GM19023 (cell line): ENCODE data around the gene POTEI.
"Not testable (repeated sequence)": the region's sequence is repeated elsewhere in the genome, so short reads cannot be mapped to it uniquely, and the experiment has no call there.

Experiments
- ATAC-seq: cut with Tn5 transposase; IDR thresholded peaks from one replicate; pipeline ENCODE4 v1.9.1; 2021; ENCODE audit warnings: mild to moderate bottlenecking, moderate library complexity; ENCODE audit not compliant: unreplicated experiment

Gene POTEI

GRCh38 chr2:130491073-130491472 lies 18.1 kb downstream of the POTEI start:
- not testable (repeated sequence) for ATAC-seq

DNA sequence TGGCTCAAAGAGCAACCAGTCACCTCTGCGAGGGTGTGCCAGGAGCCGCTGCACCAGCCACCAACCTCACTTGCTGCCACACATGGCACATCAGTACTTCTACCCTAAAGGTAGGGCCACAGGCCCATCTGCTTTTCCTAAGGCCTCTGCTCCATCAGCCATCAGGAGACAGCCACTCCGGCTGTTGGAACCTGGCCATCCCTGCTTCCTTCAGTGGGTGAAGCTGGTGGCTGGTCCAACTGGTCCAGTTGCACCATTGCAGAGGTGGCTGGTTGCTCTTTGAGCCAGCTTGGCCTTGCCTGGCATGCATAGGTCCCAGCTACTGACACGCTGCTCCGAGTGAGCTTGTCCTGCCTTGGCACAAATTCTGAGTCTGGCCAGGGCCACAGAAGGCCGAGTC lies 53.7 kb downstream of the POTEI start:
- not testable (repeated sequence) for ATAC-seq

- ATAC-seq, result not testable (repeated sequence)
Observed at GRCh38 chr2:130454712-130455083, 54.4 kb downstream of the POTEI start.

DNA sequence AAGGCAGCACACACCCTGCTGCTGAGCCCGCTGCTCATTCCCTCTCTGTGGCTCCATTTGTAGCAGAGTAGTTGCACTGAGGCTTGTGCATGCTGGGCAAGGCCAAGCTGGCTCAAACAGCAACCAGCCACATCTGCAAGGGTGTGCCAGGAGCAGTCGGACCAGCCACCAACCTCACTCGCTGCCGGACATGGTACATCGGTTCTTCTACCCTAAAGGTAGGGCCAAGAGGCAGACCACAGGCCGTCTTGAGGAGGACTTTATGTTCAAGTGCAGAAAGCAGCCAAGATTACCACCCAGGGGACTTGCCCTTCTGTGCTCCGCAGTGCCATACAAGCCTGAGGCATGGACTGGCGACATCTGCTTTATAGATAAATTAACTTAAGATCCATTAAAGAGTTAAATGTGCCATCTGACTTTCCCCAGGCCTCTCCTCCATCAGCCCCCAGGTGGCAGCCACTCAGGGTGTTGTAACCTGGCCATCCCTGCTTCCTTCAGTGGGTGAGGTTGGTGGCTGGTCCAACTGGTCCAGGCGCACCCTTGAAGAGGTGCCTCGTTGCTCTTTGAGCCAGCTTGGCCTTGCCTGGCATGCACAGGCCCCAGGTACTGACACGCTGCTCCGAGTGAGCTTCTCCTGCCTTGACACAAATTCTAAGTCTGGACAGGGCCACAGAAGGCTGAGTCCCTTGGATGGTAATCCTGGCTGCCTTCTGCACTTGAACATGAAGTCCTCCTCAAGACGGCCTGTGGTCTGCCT lies 55.0 kb downstream of the POTEI start:
- ATAC-seq, result not testable (repeated sequence)

GRCh38 chr2:130452897-130453296 lies 56.2 kb downstream of the POTEI start:
- not testable (repeated sequence) for ATAC-seq

DNA sequence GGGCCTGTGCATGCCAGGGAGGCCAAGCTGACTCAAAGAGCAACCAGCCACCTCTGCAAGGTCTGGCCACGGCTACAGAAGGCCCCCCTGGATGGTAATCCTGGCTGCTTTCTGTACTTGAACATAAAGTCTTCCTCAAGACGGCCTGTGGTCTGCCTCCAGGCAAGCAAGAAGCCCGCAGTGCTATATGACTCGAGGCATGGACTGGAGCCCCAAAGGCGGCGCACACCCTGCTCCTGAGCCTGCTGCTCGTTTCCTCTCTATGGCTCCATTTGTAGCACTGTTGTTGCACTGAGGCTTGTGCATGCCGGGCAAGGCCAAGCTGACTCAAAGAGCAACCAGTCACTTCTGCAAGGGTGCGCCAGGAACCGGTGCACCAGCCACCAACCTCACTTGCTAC lies 57.3 kb downstream of the POTEI start:
- ATAC-seq, result not testable (repeated sequence)

GRCh38 chr2:130451278-130451677 lies 57.9 kb downstream of the POTEI start:
- ATAC-seq, result not testable (repeated sequence)

- not testable (repeated sequence) for ATAC-seq
Observed at GRCh38 chr2:130450366-130450765, 58.8 kb downstream of the POTEI start.

DNA sequence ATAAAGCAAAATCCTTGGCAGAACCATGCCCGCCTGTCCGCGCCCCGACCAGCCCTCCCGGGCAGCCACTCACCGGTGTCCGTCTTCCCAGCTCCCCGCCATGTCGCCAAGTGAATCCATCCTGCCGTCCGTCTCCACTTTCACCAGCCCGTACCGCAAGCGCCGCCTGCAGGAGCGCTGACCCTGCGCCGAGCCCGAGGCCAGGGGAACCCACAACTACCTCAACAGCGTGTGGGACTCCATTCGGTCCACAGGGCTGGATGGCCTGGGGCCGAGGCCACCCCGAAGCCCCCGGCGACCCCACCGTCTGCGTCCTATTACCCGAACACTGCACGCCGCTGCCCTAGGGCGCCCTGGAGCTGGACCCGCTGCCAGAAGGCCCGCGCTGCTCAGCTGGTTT lies 81.5 kb downstream of the POTEI start:
- not testable (repeated sequence) for ATAC-seq

GRCh38 chr2:130418845-130419244 lies 90.3 kb downstream of the POTEI start:
- ATAC-seq, result not testable (repeated sequence)

DNA sequence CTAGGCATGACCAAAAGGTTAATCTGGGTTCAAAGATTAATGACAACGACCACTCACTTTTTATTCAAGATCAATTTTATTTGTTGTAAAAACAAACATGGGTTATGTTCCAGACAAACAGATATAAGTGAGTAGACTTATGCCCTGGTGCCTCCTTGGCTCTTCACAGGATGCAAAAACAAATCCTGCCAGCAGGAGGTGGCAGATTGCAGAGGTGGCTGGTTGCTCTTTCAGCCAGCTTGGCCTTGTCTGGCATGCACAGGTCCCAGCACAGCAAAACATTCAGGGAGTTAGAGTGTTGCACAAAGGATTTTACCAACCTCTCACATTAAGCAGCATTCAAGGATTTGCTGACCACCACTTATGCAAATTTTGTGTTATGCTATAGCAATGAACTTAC lies 92.4 kb downstream of the POTEI start:
- not testable (repeated sequence) for ATAC-seq
